Suppressor macrophage treated with lipopolysaccharide for 4 hours (primary cell): ENCODE results near the gene ITGA3.

Experiments used
- DNase-seq: peaks from one replicate; pipeline ENCODE4 v3.0.0-alpha.2; 2020

Gene ITGA3

DNA sequence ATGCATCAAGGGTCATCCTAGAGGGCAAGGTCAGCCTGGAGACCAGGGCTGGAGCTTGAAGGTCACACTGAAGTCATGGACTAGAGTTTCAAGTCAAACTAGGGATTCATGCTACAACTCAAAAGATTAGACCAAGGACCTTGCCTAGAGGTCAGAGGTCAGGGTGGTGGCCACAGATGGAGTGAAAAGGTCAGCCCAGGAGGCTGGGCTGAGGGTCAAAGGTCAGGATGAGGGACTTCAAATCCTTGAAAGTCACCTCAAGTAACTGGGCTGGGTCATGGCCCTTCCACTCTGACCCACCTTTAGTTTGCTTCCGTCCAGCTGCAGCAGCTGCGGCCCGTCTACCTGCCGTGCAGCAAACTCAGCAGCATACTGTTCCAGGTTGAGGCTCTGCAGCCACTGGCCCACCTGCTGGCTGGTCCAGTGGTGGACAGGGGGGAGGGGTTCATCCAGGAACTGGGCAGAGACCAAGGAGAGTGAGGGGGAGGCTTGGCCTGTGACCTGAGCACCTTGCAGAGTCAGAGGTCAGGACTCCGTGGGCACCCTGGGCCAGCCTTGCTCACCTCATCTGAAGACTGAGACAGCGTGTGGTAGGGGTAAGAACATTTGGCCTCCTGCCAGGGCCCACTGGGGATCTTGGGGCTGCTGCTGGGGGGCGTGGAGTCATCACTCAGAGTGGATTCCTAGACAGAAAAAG is 57.9 kb downstream of the ITGA3 start:
- DNase-seq: no peak

DNA sequence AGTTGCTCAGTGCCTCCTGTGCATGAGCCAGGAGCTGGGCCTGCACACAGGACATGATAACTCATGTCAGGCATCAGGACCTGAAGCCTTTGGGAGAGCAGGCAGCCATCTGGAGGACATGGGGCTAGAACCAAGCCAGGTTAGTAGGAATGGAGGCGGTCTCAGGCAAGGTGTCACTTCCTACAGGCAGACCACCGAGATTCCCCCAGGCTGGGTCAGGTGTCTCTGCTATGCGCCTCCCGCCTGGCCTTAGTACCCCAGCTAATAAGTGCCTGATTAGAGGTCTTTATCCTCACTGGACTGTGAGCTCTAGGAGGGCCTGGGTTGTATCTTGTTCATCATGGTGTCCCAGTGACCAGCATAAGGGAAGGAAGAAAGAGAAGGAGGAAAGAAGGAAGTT is 58.5 kb downstream of the ITGA3 start:
- no peak for DNase-seq

- DNase-seq: peak; percentile 81
Measured at GRCh38 chr17:50114849-50115357, 59.0 kb downstream of the ITGA3 start.

DNA sequence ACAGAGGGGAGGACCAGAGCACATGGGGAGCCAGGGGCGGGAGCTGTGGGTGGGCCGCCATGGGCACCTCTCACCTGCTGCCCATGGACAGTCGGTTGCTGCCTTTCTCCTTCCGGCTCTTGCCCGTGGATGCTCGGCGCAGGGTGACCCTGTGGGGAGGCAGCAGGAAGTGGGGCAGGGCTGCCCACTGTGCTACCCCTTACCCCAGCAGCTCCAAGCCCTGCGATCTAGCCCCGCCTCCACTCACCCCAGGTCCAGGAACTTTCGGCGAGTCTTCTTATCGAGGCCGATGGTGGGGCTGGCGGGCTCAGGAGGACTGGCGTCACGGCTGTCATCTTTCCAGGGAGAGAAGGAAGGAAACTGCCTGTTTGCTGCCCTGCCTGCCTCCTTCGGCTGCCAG is 59.8 kb downstream of the ITGA3 start:
- no peak for DNase-seq

GRCh38 chr17:50117202-50118051 is 61.5 kb downstream of the ITGA3 start:
- peak; percentile 52 for DNase-seq

DNA sequence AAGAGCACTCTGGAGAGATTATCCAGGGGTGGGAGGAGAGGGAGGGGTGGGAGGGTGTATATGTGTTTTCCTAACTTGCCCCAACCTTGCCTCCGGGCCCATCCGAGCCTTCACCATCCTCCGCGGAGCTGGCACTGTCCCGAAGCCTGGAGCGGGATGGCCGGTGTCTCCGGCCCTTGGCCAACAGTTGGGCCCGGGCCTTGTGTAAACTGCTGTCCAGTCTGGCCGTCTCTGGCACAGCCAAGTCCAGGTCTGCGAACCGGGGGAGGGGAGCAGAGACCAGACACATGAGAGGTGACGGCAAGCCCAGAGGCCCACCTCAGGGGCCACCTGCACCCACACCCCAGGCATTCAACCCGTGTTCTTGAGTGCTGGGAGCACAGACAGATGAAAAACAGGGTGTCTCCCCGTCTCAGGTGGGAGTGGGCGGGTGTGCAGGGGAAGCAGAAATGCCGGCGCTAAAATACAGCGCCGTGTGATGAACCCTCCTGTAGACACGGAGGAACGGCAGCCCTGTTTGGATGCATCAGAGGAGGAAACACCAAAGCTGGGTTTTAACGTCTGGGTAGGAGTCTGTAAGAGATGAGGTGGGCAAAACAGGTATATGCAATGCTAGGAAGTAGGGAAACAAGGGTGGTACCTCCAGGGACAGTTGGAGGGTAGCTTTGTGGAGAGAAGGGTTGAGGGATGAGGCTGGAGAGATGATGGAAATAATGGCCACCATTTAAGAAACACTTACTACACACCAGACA is 62.3 kb downstream of the ITGA3 start:
- no peak for DNase-seq

- DNase-seq: no peak
Measured at GRCh38 chr17:50118828-50119218, 62.9 kb downstream of the ITGA3 start.

DNA sequence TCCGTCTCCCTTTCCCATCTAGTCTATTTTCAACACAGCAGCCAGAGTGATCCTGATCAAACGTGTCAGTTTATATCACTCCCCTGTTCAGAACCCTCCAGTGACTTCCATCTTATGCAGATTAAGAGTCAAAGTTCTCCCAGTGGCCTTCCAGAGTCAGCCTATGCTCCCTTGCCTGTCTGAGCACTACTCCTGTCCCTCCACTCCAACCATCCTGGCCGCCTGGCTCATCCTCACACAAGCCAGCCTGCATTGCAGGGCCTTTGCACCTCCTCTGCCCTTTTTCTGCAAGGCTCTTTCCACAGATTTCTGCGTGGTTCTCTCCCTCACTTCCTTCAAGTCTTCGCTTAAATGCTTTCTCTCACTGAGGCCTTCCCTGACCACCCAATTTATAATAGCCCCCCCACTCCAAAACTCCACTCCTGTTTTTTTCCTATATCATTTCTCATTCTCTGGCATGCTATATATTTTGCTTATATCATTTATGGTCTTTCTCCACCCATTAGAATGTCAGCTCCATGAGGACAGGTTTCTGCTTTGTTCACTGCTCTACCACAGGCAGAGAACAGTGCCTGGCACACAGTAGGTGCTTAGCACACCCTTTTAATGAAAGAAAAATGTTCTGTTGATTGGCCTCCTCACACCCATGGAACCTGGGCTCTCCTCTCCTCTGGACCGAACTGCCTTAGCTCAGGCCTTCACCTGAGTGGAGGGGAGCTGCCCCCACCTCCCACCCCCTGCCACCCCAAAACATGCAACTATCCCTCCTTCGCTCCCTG is 64.8 kb downstream of the ITGA3 start:
- DNase-seq: no peak

DNA sequence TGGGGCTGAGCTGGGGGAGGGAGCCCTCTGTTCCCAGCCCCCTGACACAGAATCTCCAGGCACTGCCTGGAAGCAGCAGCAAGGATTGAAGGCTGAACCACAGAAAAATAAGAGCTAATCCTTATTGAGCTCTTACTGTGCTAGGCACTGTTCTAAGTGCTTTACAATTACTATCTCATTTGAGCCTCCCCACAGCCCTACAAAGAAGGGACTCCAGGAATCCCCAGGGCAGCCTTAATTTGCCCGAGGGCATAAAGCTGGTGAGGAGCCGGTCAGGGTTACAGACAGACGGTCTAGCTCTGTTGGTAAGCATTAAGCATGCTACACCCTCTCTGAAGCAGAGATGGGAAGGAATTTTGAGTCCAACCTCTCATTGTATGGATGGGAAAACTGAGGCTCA is 67.0 kb downstream of the ITGA3 start:
- no peak for DNase-seq

- no peak for DNase-seq
Measured at GRCh38 chr17:50123649-50124349, 67.9 kb downstream of the ITGA3 start.

GRCh38 chr17:50125420-50125997 is 69.6 kb downstream of the ITGA3 start:
- no peak for DNase-seq

DNA sequence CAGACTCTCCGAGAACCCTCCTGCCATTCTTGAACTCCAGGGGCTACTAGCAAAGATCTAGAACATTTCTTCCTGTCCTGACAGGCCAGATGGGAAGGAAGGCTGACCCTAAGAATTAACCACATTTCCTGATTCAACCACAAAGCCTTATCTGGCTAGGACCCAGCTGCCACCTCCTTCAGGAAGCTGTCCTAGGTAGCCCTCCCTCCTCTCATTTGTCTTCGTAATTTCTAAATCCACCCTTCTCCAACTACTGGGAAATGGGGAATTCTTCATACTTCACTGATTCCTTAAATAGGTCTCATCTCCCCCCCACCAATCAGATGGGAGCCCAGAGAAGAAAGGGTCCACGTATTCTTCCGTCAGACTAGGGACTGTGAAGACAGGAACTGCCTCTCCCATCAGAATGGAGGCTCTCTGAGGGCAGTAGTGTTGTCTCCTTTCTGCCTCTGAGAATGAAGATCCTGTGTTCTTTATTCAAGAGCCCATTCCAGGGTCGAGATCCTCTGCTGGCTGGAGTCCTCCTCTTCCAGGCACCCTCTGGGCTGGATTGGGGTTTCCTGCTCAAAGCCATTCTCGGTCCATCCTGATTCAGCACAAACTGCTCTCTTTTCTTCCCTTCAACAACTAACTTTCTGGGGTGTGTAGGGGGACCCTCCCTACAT is 71.9 kb downstream of the ITGA3 start:
- DNase-seq: no peak

GRCh38 chr17:50128441-50129352 is 72.8 kb downstream of the ITGA3 start:
- DNase-seq: peak; percentile 46

GRCh38 chr17:50129353-50129727 is 73.4 kb downstream of the ITGA3 start:
- no peak for DNase-seq

GRCh38 chr17:50129728-50130558 is 74.0 kb downstream of the ITGA3 start, which contains the start of gene SAMD14:
Gene SAMD14 (minus strand): TSS chr17:50130160. CDS start chr17:50124959, 5,201 bp downstream.
- DNase-seq: peak; percentile 56

- DNase-seq: no peak
Measured at GRCh38 chr17:50130559-50131305, 74.8 kb downstream of the ITGA3 start.

GRCh38 chr17:50132104-50132794 is 76.3 kb downstream of the ITGA3 start:
- DNase-seq: no peak
